ENCODE data around the gene RRP12.

- TF ChIP-seq CTCF (IDR thresholded peaks at IDR 0.05) (no peak), EZH2 (IDR thresholded peaks at IDR 0.05) (no peak)
Observed at GRCh38 chr10:97396056-97396455, 5.1 kb downstream of the RRP12 start.

Measured in neural progenitor cell (in vitro differentiated cells).